T-helper 1 cell treated with Interleukin-12 subunit alpha and Interleukin-12 subunit beta and Interleukin-4 antibody, amounts not matched to agents 30 μg/mL and 1 μg/mL, for 36 hours (primary cell): ENCODE data around the gene PDZRN3.

Experiments
- H3K27ac Mint-ChIP-seq: one replicate; pipeline ENCODE4 v1.8.0; 2021; ENCODE audit warnings: mild to moderate bottlenecking, mixed read lengths
- H3K27me3 Mint-ChIP-seq: one replicate; pipeline ENCODE4 v1.8.0; 2021; ENCODE audit warnings: low read depth, mixed read lengths
- H3K36me3 Mint-ChIP-seq: one replicate; pipeline ENCODE4 v1.8.0; 2021; ENCODE audit warnings: low read depth, mixed read lengths
- H3K4me1 Mint-ChIP-seq: one replicate; pipeline ENCODE4 v1.8.0; 2021; ENCODE audit warnings: low read depth, mixed read lengths
- H3K4me3 Mint-ChIP-seq: one replicate; pipeline ENCODE4 v1.8.0; 2021; ENCODE audit warnings: mild to moderate bottlenecking, moderate library complexity, mixed read lengths
- H3K9me3 Mint-ChIP-seq: one replicate; pipeline ENCODE4 v1.8.0; 2021; ENCODE audit warnings: mixed read lengths

Gene PDZRN3

GRCh38 chr3:73609655-73610054, 15.1 kb downstream of the PDZRN3 start:
- Mint-ChIP-seq H3K4me3 (no peak overlapping the region), H3K36me3 (no peaks in the 10 kb centered on the region), H3K9me3 (peaks cover 7% of the 10 kb centered on the region), H3K27ac (no peak overlapping the region), H3K27me3 (no peaks in the 10 kb centered on the region), H3K4me1 (no peaks in the 10 kb centered on the region)

- Mint-ChIP-seq H3K36me3 (no peaks in the 10 kb centered on the region), H3K4me3 (no peak overlapping the region), H3K9me3 (peaks cover 7% of the 10 kb centered on the region), H3K4me1 (no peaks in the 10 kb centered on the region), H3K27me3 (no peaks in the 10 kb centered on the region), H3K27ac (no peak overlapping the region)
Observed at GRCh38 chr3:73609315-73609641, 15.5 kb downstream of the PDZRN3 start.

- no peak overlapping the region for H3K27ac Mint-ChIP-seq
- H3K27me3 Mint-ChIP-seq = no peaks in the 10 kb centered on the region
- H3K9me3 Mint-ChIP-seq = peaks cover 7% of the 10 kb centered on the region
- no peak overlapping the region for H3K4me3 Mint-ChIP-seq
- H3K36me3 Mint-ChIP-seq = no peaks in the 10 kb centered on the region
- H3K4me1 Mint-ChIP-seq = no peaks in the 10 kb centered on the region
Observed at GRCh38 chr3:73608456-73609314, 16.1 kb downstream of the PDZRN3 start.

GRCh38 chr3:73605861-73606260, 18.9 kb downstream of the PDZRN3 start:
- H3K36me3 Mint-ChIP-seq = no peaks in the 10 kb centered on the region
- no peak overlapping the region for H3K4me3 Mint-ChIP-seq

GRCh38 chr3:73605412-73605811, 19.3 kb downstream of the PDZRN3 start:
- no peak overlapping the region for H3K4me3 Mint-ChIP-seq
- no peaks in the 10 kb centered on the region for H3K27me3 Mint-ChIP-seq
- H3K27ac Mint-ChIP-seq = no peak overlapping the region
- no peaks in the 10 kb centered on the region for H3K36me3 Mint-ChIP-seq
- peaks cover 7% of the 10 kb centered on the region for H3K9me3 Mint-ChIP-seq
- H3K4me1 Mint-ChIP-seq = no peaks in the 10 kb centered on the region

More at GRCh38 chr3:73605861-73606260, 18.9 kb downstream of the PDZRN3 start:
- Mint-ChIP-seq H3K27ac (no peak overlapping the region), H3K9me3 (peaks cover 7% of the 10 kb centered on the region), H3K27me3 (no peaks in the 10 kb centered on the region), H3K4me1 (no peaks in the 10 kb centered on the region)

- no peak overlapping the region for H3K27ac Mint-ChIP-seq
Observed at GRCh38 chr3:73604451-73604850, 20.3 kb downstream of the PDZRN3 start.

GRCh38 chr3:73603762-73604171, 21.0 kb downstream of the PDZRN3 start:
- Mint-ChIP-seq H3K4me3 (no peak overlapping the region), H3K27ac (no peak overlapping the region), H3K9me3 (peaks cover 7% of the 10 kb centered on the region), H3K36me3 (no peaks in the 10 kb centered on the region), H3K4me1 (no peaks in the 10 kb centered on the region), H3K27me3 (no peaks in the 10 kb centered on the region)

More at GRCh38 chr3:73604451-73604850, 20.3 kb downstream of the PDZRN3 start:
- Mint-ChIP-seq H3K4me3 (no peak overlapping the region), H3K9me3 (peaks cover 7% of the 10 kb centered on the region), H3K27me3 (no peaks in the 10 kb centered on the region), H3K36me3 (no peaks in the 10 kb centered on the region), H3K4me1 (no peaks in the 10 kb centered on the region)

- no peaks in the 10 kb centered on the region for H3K4me1 Mint-ChIP-seq
- H3K36me3 Mint-ChIP-seq = no peaks in the 10 kb centered on the region
- H3K27ac Mint-ChIP-seq = no peak overlapping the region
- no peak overlapping the region for H3K4me3 Mint-ChIP-seq
- peaks cover 2% of the 10 kb centered on the region for H3K9me3 Mint-ChIP-seq
- no peaks in the 10 kb centered on the region for H3K27me3 Mint-ChIP-seq
Observed at GRCh38 chr3:73602170-73602569, 22.6 kb downstream of the PDZRN3 start.

- H3K27ac Mint-ChIP-seq = no peak overlapping the region
- no peak overlapping the region for H3K4me3 Mint-ChIP-seq
- no peaks in the 10 kb centered on the region for H3K27me3 Mint-ChIP-seq
- no peaks in the 10 kb centered on the region for H3K4me1 Mint-ChIP-seq
- no peaks in the 10 kb centered on the region for H3K9me3 Mint-ChIP-seq
- H3K36me3 Mint-ChIP-seq = no peaks in the 10 kb centered on the region
Observed at GRCh38 chr3:73601481-73601880, 23.3 kb downstream of the PDZRN3 start.

GRCh38 chr3:73601011-73601410, 23.7 kb downstream of the PDZRN3 start:
- Mint-ChIP-seq H3K4me3 (no peak overlapping the region), H3K27ac (no peak overlapping the region), H3K9me3 (no peaks in the 10 kb centered on the region), H3K4me1 (no peaks in the 10 kb centered on the region), H3K27me3 (no peaks in the 10 kb centered on the region), H3K36me3 (no peaks in the 10 kb centered on the region)

- Mint-ChIP-seq H3K4me3 (no peak overlapping the region), H3K9me3 (no peaks in the 10 kb centered on the region), H3K27me3 (no peaks in the 10 kb centered on the region), H3K27ac (no peak overlapping the region), H3K36me3 (no peaks in the 10 kb centered on the region), H3K4me1 (no peaks in the 10 kb centered on the region)
Observed at GRCh38 chr3:73600293-73600938, 24.3 kb downstream of the PDZRN3 start.

- H3K4me1 Mint-ChIP-seq = no peaks in the 10 kb centered on the region
- no peaks in the 10 kb centered on the region for H3K27me3 Mint-ChIP-seq
- no peak overlapping the region for H3K4me3 Mint-ChIP-seq
- no peak overlapping the region for H3K27ac Mint-ChIP-seq
- H3K9me3 Mint-ChIP-seq = no peaks in the 10 kb centered on the region
- no peaks in the 10 kb centered on the region for H3K36me3 Mint-ChIP-seq
Observed at GRCh38 chr3:73599605-73600004, 25.1 kb downstream of the PDZRN3 start.

- H3K4me3 Mint-ChIP-seq = no peak overlapping the region
- no peaks in the 10 kb centered on the region for H3K4me1 Mint-ChIP-seq
- no peaks in the 10 kb centered on the region for H3K9me3 Mint-ChIP-seq
- no peak overlapping the region for H3K27ac Mint-ChIP-seq
- H3K27me3 Mint-ChIP-seq = no peaks in the 10 kb centered on the region
- no peaks in the 10 kb centered on the region for H3K36me3 Mint-ChIP-seq
Observed at GRCh38 chr3:73597476-73597875, 27.3 kb downstream of the PDZRN3 start.

GRCh38 chr3:73592154-73593144, 32.3 kb downstream of the PDZRN3 start:
- H3K9me3 Mint-ChIP-seq = no peaks in the 10 kb centered on the region
- H3K4me3 Mint-ChIP-seq = no peak overlapping the region
- no peaks in the 10 kb centered on the region for H3K4me1 Mint-ChIP-seq
- H3K27ac Mint-ChIP-seq = no peak overlapping the region
- no peaks in the 10 kb centered on the region for H3K36me3 Mint-ChIP-seq
- no peaks in the 10 kb centered on the region for H3K27me3 Mint-ChIP-seq
